Peyer's patch (tissue), 4 donors: ENCODE data around the gene HS6ST2.

Source experiments
- POLR2A ChIP-seq, 2 donors: fragments of 450-650 bp; IDR thresholded peaks; one replicate each; pipeline ENCODE4 v1.5.1; 2017; ENCODE audit warnings: antibody characterized with exemption in 2 of 2, mild to moderate bottlenecking in 2 of 2, moderate library complexity in 2 of 2
- TF ChIP-seq, protein P1 (sequence below), 6 experiments: fragments of 450-650 bp in 4 of 6; fragments of 200-600 bp in 2 of 6; sonication (generic) in 1 of 6; IDR thresholded peaks; one replicate each; pipeline ENCODE4 v1.5.1; 2017 to 2019; ENCODE audit warnings: antibody characterized with exemption in 6 of 6, mild to moderate bottlenecking in 3 of 6, moderate library complexity in 1 of 6

DNA sequence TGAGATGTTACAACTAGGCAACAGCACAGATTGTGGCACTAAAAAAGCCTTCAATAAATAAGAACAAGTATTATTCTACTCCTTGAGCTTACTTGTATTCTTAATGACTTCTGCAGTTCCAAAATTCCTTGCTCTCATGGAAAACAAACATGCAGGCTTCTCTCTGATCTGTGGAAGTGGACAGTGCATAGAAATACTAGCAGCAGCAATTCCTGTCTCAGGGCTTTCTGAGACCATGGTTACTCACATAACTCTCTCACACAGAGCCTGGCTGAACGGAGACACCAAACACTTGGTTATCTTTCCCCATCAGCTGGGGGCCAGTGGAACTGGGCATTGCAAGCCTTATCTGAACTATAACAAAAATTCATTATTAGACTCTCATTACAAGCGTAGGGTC, 32.4 kb upstream of the HS6ST2 start:
- TF ChIP-seq, protein P1, sequence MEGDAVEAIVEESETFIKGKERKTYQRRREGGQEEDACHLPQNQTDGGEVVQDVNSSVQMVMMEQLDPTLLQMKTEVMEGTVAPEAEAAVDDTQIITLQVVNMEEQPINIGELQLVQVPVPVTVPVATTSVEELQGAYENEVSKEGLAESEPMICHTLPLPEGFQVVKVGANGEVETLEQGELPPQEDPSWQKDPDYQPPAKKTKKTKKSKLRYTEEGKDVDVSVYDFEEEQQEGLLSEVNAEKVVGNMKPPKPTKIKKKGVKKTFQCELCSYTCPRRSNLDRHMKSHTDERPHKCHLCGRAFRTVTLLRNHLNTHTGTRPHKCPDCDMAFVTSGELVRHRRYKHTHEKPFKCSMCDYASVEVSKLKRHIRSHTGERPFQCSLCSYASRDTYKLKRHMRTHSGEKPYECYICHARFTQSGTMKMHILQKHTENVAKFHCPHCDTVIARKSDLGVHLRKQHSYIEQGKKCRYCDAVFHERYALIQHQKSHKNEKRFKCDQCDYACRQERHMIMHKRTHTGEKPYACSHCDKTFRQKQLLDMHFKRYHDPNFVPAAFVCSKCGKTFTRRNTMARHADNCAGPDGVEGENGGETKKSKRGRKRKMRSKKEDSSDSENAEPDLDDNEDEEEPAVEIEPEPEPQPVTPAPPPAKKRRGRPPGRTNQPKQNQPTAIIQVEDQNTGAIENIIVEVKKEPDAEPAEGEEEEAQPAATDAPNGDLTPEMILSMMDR (IDR thresholded peaks at IDR 0.05): no peak
- TF ChIP-seq POLR2A (IDR thresholded peaks at IDR 0.05): no peak
